Effector memory CD8-positive, alpha-beta T cell (primary cell): ENCODE measurements around the gene SLC5A1.

ENCODE experiments used
- ATAC-seq: fragments of 150-1000 bp; cut with Tn5 transposase; replicated peaks from 2 replicates; pipeline ENCODE4 v1.10.0; 2021; ENCODE audit warnings: mild to moderate bottlenecking, moderate library complexity
- DNase-seq, 3 experiments: peaks; one replicate each; pipeline ENCODE4 v3.0.0; 2021
- H3K27ac Mint-ChIP-seq, 2 donors: one replicate each; pipeline ENCODE4 v1.8.0; 2022; ENCODE audit warnings: mild to moderate bottlenecking in 2 of 2, mixed read lengths in 2 of 2, moderate library complexity in 2 of 2
- H3K27me3 Mint-ChIP-seq, 2 donors: one replicate each; pipeline ENCODE4 v1.8.0; 2022; ENCODE audit warnings: mixed read lengths in 2 of 2
- H3K36me3 Mint-ChIP-seq: one replicate; pipeline ENCODE4 v1.8.0; 2022; ENCODE audit warnings: mild to moderate bottlenecking, moderate library complexity, mixed read lengths; ENCODE audit not compliant: insufficient read depth
- H3K4me1 Mint-ChIP-seq, 2 donors: one replicate each; pipeline ENCODE4 v1.8.0; 2022; ENCODE audit warnings: low read depth in 2 of 2, mixed read lengths in 2 of 2
- H3K4me3 Mint-ChIP-seq, 2 donors: one replicate each; pipeline ENCODE4 v1.8.0; 2022; ENCODE audit warnings: mild to moderate bottlenecking in 2 of 2, mixed read lengths in 2 of 2, moderate library complexity in 2 of 2
- H3K9me3 Mint-ChIP-seq, 2 donors: one replicate each; pipeline ENCODE4 v1.8.0; 2022; ENCODE audit warnings: mixed read lengths in 2 of 2

Gene SLC5A1

GRCh38 chr22:32083000-32083399 lies 39.9 kb downstream of the SLC5A1 start:
- Mint-ChIP-seq H3K36me3 (peaks cover 3% of the 10 kb centered on the region), H3K27ac (no peak overlapping the region), H3K9me3 (no peaks in the 10 kb centered on the region), H3K4me3 (no peak overlapping the region), H3K27me3 (peaks cover 20 to 39% of the 10 kb centered on the region in 2 donors), H3K4me1 (no peaks in the 10 kb centered on the region)
- no peak for ATAC-seq
- DNase-seq, result no peak

- H3K4me3 Mint-ChIP-seq, result no peak overlapping the region
- H3K27ac Mint-ChIP-seq, result no peak overlapping the region
- peaks cover 3% of the 10 kb centered on the region for H3K36me3 Mint-ChIP-seq
- no peaks in the 10 kb centered on the region for H3K9me3 Mint-ChIP-seq
- DNase-seq (no peak), ATAC-seq (no peak)
- H3K4me1 Mint-ChIP-seq, result no peaks in the 10 kb centered on the region
- peaks cover 26 to 47% of the 10 kb centered on the region in 2 donors for H3K27me3 Mint-ChIP-seq
These were observed 40.8 kb downstream of the SLC5A1 start for GRCh38 chr22:32083814-32084213.

GRCh38 chr22:32088084-32088483 lies 45.0 kb downstream of the SLC5A1 start:
- H3K4me3 Mint-ChIP-seq, result no peak overlapping the region
- no peaks in the 10 kb centered on the region for H3K36me3 Mint-ChIP-seq
- ATAC-seq (no peak), DNase-seq (no peak)
- no peak overlapping the region for H3K27ac Mint-ChIP-seq
- H3K4me1 Mint-ChIP-seq, result no peaks in the 10 kb centered on the region
- H3K9me3 Mint-ChIP-seq, result no peaks in the 10 kb centered on the region
- peaks cover 32 to 40% of the 10 kb centered on the region in 2 donors for H3K27me3 Mint-ChIP-seq

GRCh38 chr22:32097018-32097417 lies 54.0 kb downstream of the SLC5A1 start:
- Mint-ChIP-seq H3K4me3 (no peak overlapping the region), H3K9me3 (no peaks in the 10 kb centered on the region), H3K27ac (no peak overlapping the region), H3K27me3 (peaks cover 6 to 18% of the 10 kb centered on the region in 2 donors), H3K36me3 (no peaks in the 10 kb centered on the region), H3K4me1 (peaks cover 6 to 9% of the 10 kb centered on the region in 2 donors)
- ATAC-seq (no peak), DNase-seq (no peak)

- no peak for ATAC-seq
- H3K4me1 Mint-ChIP-seq, result peaks cover 6 to 9% of the 10 kb centered on the region in 2 donors
These were observed 54.9 kb downstream of the SLC5A1 start for GRCh38 chr22:32097881-32098499.

GRCh38 chr22:32100711-32101110 lies 57.6 kb downstream of the SLC5A1 start:
- Mint-ChIP-seq H3K4me3 (no peak overlapping the region), H3K4me1 (no peaks in the 10 kb centered on the region), H3K36me3 (no peaks in the 10 kb centered on the region), H3K9me3 (no peaks in the 10 kb centered on the region), H3K27ac (no peak overlapping the region), H3K27me3 (peaks cover 22 to 35% of the 10 kb centered on the region in 2 donors)
- no peak for ATAC-seq
- no peak for DNase-seq

More at GRCh38 chr22:32097881-32098499, 54.9 kb downstream of the SLC5A1 start:
- Mint-ChIP-seq H3K9me3 (no peaks in the 10 kb centered on the region), H3K36me3 (no peaks in the 10 kb centered on the region), H3K27ac (no peak overlapping the region), H3K27me3 (peaks cover 11 to 23% of the 10 kb centered on the region in 2 donors), H3K4me3 (no peak overlapping the region)
- DNase-seq, result no peak

GRCh38 chr22:32103658-32104315 lies 60.7 kb downstream of the SLC5A1 start:
- H3K4me3 Mint-ChIP-seq, result no peak overlapping the region
- DNase-seq, result no peak
- no peak overlapping the region for H3K27ac Mint-ChIP-seq
- H3K36me3 Mint-ChIP-seq, result no peaks in the 10 kb centered on the region
- no peaks in the 10 kb centered on the region for H3K9me3 Mint-ChIP-seq
- H3K4me1 Mint-ChIP-seq, result no peaks in the 10 kb centered on the region
- H3K27me3 Mint-ChIP-seq, result peaks cover 50 to 57% of the 10 kb centered on the region in 2 donors
- no peak for ATAC-seq

GRCh38 chr22:32106930-32107329 lies 63.9 kb downstream of the SLC5A1 start:
- H3K27ac Mint-ChIP-seq, result no peak overlapping the region
- H3K36me3 Mint-ChIP-seq, result no peaks in the 10 kb centered on the region
- no peak for DNase-seq
- H3K4me3 Mint-ChIP-seq, result no peak overlapping the region
- peaks cover 62 to 71% of the 10 kb centered on the region in 2 donors for H3K27me3 Mint-ChIP-seq
- H3K9me3 Mint-ChIP-seq, result no peaks in the 10 kb centered on the region
- no peaks in the 10 kb centered on the region for H3K4me1 Mint-ChIP-seq
- ATAC-seq, result no peak

GRCh38 chr22:32112380-32112779 lies 69.3 kb downstream of the SLC5A1 start:
- no peaks in the 10 kb centered on the region for H3K36me3 Mint-ChIP-seq
- no peaks in the 10 kb centered on the region for H3K9me3 Mint-ChIP-seq
- ATAC-seq (no peak), DNase-seq (no peak)
- no peaks in the 10 kb centered on the region for H3K4me1 Mint-ChIP-seq
- no peak overlapping the region for H3K27ac Mint-ChIP-seq
- H3K4me3 Mint-ChIP-seq, result no peak overlapping the region
- H3K27me3 Mint-ChIP-seq, result peaks cover 49 to 50% of the 10 kb centered on the region in 2 donors

GRCh38 chr22:32119568-32120235 lies 76.6 kb downstream of the SLC5A1 start:
- Mint-ChIP-seq H3K4me1 (peaks cover 0 to 6% of the 10 kb centered on the region in 2 donors), H3K27me3 (peaks cover 9 to 26% of the 10 kb centered on the region in 2 donors), H3K9me3 (no peaks in the 10 kb centered on the region), H3K27ac (no peak overlapping the region), H3K4me3 (no peak overlapping the region), H3K36me3 (peaks cover 2% of the 10 kb centered on the region)
- DNase-seq (no peak), ATAC-seq (no peak)

- Mint-ChIP-seq H3K9me3 (no peaks in the 10 kb centered on the region), H3K4me1 (peaks cover 0 to 12% of the 10 kb centered on the region in 2 donors), H3K27ac (no peak overlapping the region)
These were observed 77.5 kb downstream of the SLC5A1 start for GRCh38 chr22:32120603-32121002.

GRCh38 chr22:32122899-32123298 lies 79.8 kb downstream of the SLC5A1 start:
- DNase-seq (no peak), ATAC-seq (no peak)
- peaks cover 0 to 12% of the 10 kb centered on the region in 2 donors for H3K4me1 Mint-ChIP-seq
- no peaks in the 10 kb centered on the region for H3K9me3 Mint-ChIP-seq
- no peak overlapping the region for H3K4me3 Mint-ChIP-seq
- no peak overlapping the region for H3K27ac Mint-ChIP-seq
- H3K36me3 Mint-ChIP-seq, result peaks cover 5% of the 10 kb centered on the region
- peaks cover 0 to 11% of the 10 kb centered on the region in 2 donors for H3K27me3 Mint-ChIP-seq

More at GRCh38 chr22:32120603-32121002, 77.5 kb downstream of the SLC5A1 start:
- Mint-ChIP-seq H3K4me3 (no peak overlapping the region), H3K27me3 (peaks cover 9 to 17% of the 10 kb centered on the region in 2 donors), H3K36me3 (peaks cover 5% of the 10 kb centered on the region)
- ATAC-seq (no peak), DNase-seq (no peak)

GRCh38 chr22:32123657-32124056 lies 80.6 kb downstream of the SLC5A1 start:
- Mint-ChIP-seq H3K27ac (no peak overlapping the region), H3K27me3 (peaks cover 0 to 11% of the 10 kb centered on the region in 2 donors), H3K4me1 (peaks cover 0 to 12% of the 10 kb centered on the region in 2 donors), H3K4me3 (no peak overlapping the region), H3K36me3 (peaks cover 5% of the 10 kb centered on the region), H3K9me3 (no peaks in the 10 kb centered on the region)
- no peak for ATAC-seq
- no peak for DNase-seq

- no peak for DNase-seq
- peaks cover 5% of the 10 kb centered on the region for H3K36me3 Mint-ChIP-seq
- peaks cover 0 to 23% of the 10 kb centered on the region in 2 donors for H3K27me3 Mint-ChIP-seq
- no peaks in the 10 kb centered on the region for H3K9me3 Mint-ChIP-seq
- no peak for ATAC-seq
- no peak overlapping the region for H3K27ac Mint-ChIP-seq
- H3K4me1 Mint-ChIP-seq, result peaks cover 0 to 14% of the 10 kb centered on the region in 2 donors
- H3K4me3 Mint-ChIP-seq, result no peak overlapping the region
These were observed 84.8 kb downstream of the SLC5A1 start for GRCh38 chr22:32127904-32128303.
